ENCODE data around the gene QRSL1.
"Not testable (repeated sequence)": the region's sequence is repeated elsewhere in the genome, so short reads cannot be mapped to it uniquely, and the experiment has no call there.

The QRSL1 gene

GRCh38 chr6:106685833-106686232 is 56.5 kb downstream of the QRSL1 start:
- DNase-seq: no peak

- no peak for DNase-seq
Measured at GRCh38 chr6:106688177-106688951, 59.0 kb downstream of the QRSL1 start.

DNA sequence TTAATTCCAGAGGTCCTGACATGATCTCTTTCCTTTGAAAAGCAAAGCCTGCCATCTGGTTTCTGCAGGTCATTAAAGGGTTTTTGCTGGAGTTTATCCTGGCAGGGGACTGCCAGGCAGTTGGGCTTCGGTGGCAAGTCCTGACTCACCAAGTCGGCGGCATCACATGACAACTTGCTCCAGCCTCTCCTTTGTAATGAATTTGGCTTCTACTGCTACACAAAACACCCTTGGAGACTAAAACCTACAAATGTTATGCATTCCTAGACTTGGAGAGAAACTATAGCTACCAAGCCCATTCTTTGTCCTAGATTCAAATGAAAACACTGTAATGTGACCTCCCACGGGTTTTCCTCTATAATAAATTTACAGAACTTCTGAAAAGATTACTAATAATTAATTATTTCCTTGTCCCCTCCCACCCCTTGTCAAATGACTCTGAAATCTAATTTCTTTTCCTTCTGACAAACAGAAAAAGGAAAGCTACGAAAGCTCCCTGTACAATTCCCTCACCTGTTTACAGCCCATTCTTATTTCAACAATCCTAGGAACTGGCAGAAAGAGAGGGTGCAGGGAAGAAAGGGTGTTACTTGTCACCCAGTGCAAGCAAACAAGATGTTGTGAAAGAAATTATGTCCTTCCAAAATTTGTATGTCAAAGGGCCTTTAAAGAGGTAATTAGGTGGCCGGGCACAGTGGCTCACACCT is 62.9 kb downstream of the QRSL1 start:
- DNase-seq: no peak

DNA sequence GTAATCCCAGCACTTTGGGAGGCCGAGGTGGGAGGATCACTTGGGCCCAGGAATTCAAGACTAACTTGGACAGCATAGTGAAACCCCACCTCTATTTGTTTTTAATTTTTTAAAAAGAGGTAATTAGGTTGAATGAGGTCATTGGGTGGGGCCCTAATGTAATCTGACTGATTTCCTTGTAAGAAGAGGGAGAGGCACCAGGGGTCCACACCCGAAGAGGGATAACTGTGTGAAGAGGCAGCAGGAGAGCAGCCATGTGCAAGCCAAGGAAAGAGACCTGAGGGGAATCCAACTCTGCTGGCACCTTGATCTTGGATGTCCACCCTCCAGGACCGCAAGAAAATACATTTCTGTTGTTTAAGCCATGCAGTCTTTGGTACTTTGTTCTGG is 63.4 kb downstream of the QRSL1 start:
- DNase-seq: no peak

DNA sequence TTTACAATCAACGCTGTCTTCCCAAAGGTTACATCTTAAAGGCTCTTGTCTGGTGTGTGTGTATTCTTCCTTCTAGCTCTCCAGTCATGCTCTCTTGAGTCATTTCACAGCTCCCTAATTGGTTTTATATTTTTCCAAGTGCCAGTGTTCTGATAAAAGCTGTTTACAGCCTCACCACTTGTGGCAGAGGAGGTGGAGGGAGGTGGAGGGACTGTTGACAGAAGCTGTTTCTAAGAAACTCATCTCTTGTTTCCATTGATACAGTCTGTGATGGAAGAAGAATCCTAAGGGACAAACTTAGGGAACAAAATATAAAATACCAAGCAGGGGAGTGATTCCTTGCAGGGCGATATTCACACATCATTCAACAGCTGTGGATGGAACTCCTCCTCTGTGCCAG is 64.0 kb downstream of the QRSL1 start:
- DNase-seq: no peak

DNA sequence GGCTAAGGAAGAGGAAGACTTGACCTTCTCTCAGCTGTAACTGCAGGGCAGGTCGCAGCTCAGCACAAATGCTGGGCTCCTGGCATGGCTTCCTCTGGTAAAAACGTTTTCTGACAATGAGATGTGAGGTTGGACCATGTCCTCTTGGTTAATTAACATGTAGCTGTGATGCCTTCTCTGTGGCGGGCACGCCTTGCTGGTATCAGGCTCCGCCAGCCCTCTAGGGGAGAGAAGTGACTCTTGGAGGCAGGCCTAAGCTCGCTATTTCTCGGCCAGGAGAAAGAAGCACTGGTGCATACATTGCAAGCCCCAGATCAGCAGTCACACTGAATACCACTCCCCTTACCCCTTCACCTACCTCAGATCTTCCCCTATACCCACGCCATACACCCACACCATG is 65.0 kb downstream of the QRSL1 start:
- no peak for DNase-seq

GRCh38 chr6:106700581-106700980 is 71.2 kb downstream of the QRSL1 start:
- no peak for DNase-seq

DNA sequence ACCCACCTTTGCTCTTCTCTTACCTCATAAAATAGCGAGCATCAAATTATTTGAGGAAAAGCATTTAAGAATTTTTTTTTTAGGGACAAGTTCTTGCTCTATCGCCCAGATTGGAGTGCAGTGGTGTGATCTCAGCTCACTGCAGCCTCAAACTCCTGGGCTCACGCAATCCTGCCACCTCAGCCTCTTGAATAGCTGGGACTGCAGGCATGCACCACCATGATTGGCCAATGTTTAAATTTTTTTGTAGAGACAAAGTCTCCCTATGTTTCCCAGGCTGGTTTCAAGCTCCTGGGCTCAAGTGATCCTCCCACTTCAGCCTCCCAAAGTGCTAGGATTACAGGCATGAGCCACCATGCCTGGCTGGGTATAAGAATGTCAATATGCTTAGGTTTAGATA is 71.8 kb downstream of the QRSL1 start:
- DNase-seq: not testable (repeated sequence)

DNA sequence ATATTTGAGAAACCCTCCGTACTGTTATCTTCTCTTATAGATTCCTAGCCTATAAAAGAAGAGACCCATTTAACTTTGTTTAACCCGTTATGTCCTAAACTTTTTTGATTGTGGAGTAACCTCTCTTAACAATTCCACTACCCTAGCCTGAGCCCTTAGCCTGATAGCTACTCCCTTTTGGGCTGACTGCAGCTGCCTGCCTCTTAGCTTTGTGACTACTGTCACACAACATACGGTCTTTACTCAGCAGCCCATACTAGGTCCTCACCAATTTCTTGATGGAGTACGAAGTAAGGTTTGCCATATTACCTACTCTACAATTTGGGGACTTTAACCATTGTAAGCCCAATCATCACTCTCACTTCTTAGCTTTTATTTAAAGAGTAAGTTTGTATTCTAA is 72.7 kb downstream of the QRSL1 start:
- no peak for DNase-seq

GRCh38 chr6:106702451-106703110 is 73.2 kb downstream of the QRSL1 start:
- DNase-seq: no peak

DNA sequence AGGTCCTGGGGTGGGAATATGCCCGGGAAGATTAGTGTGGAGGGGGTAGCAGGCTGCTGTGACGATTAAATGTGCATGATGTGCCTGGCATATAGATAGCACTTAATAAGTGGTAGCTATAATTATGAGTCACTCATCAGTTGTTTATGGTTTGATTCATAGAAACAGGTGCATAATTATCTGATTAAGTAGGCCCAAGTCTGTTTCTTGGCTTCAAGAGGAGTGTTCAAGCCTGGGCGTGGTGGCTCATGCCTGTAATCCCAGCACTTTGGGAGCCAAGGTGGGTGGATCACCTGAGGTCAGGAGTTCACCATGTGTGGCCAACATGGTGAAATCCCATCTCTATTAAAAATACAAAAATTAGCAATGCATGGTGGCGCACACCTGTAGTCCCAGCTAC is 74.9 kb downstream of the QRSL1 start:
- no peak for DNase-seq

DNA sequence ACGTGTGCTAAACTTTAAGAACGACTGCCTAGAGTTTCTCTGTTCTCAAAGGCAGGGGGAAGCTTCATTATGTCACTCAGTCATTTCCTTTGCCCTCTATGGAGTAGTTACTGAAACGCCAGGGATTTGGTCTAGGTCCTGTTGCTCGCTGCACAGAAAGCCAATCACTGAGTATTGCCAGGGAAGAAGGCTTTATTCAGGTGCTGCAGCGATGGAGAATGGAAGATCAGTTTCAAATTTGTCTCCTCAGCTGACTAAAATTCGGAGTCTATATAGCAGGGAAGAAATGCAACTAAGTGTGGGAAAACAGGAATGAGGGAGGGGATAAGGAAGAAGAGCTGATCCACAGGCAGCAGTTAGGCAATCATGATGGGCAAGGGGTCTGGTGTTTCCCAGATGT is 75.8 kb downstream of the QRSL1 start:
- DNase-seq: no peak

DNA sequence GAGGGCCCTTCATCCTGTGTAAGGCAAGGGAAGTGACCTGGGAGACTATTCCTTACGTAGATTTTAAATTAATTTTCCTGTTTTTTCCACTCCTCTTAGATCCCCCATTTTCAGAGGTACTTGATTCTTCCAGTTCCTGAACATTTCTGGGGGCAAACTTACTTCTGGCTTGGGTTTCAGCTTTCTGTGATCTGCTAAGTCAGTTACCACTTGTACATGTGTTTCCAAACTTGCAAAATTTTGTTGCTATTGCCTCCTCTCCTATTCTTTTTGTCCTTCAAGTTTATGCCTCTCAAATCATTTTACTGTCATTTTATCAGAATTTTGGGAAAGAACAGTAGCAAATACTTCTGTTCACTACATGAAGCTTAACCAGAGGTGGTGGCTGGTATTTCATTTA is 81.2 kb downstream of the QRSL1 start:
- DNase-seq: no peak

- DNase-seq: no peak
Measured at GRCh38 chr6:106714281-106714680, 84.9 kb downstream of the QRSL1 start.

GRCh38 chr6:106715922-106716321 is 86.5 kb downstream of the QRSL1 start:
- DNase-seq: no peak

- no peak for DNase-seq
Measured at GRCh38 chr6:106716966-106717365, 87.6 kb downstream of the QRSL1 start.
